GM18517 (cell line): ENCODE results near the gene OARD1.
A peak's percentile ranks its signal among the peaks of the same experiment; 100 is the strongest.
"Not testable (repeated sequence)": the region's sequence is repeated elsewhere in the genome, so short reads cannot be mapped to it uniquely, and the experiment has no call there.

Source experiments
- ATAC-seq: cut with Tn5 transposase; IDR thresholded peaks from one replicate; pipeline ENCODE4 v1.9.1; 2021; ENCODE audit warnings: mild to moderate bottlenecking, moderate library complexity; ENCODE audit not compliant: unreplicated experiment

The OARD1 gene, protein sequence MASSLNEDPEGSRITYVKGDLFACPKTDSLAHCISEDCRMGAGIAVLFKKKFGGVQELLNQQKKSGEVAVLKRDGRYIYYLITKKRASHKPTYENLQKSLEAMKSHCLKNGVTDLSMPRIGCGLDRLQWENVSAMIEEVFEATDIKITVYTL

GRCh38 chr6:41071923-41072835 lies at the start of gene OARD1:
OARD1 (minus strand) TSS chr6:41072356; CDS start chr6:41071634, 722 bp downstream.
- peak; percentile 60 for ATAC-seq

DNA sequence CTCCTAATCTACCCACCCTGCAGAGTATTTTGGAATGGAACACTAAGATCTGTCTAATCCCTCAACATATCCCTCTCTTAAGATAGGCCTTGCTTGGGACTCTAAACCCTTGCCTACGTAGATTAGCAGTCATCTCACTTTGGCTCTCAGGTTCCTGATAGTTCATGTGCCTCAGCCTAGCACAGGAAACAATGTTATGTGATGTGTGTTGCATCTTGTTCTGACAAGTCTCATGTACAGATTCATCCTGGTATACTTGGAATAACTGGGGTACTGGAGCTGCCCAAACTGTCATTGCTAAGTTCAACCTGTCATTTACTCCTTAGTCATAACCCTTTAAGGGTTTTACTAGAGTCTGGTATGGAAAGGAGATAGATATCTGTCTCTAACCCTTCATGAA lies 47.9 kb upstream of the OARD1 start:
- ATAC-seq, result no peak

DNA sequence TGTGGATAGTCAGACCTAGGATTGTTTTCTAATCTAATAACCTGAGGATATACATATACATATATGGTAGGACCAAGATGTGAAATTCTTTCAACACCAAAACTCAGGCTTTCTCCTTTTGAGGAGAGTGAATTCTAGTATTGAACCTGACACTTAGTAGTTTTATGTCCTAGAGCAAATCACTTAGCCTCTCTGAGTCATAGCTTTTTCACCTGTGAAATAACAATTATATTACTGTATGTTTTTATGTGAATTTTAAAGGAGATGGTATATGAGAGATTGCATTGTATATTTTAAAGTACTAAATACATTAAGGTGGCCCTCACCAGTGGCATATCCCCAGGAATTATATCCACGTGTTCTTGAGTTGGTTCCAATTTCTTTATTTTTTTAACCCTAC lies 47.4 kb upstream of the OARD1 start:
- no peak for ATAC-seq

DNA sequence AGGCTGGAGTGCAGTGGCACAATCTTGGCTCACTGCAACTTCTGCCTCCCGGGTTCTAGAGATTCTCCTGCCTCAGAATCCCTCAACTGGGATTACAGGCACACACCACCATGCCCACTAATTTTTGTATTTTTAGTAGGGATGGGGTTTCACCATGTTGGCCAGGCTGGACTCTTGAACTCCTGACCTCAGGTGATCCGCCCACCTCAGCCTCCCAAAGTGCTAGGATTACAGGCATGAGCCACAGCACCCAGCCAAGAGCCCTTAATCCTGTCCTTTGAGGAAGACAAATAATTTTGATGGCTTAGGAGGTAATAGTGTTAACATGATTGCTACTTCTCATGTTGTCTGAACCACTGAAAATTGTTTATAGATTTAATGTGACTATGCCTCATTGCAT lies 42.9 kb upstream of the OARD1 start:
- ATAC-seq, result not testable (repeated sequence)

- no peak for ATAC-seq
Measured at GRCh38 chr6:41111017-41111416, 38.9 kb upstream of the OARD1 start.

GRCh38 chr6:41103847-41104246 lies 31.7 kb upstream of the OARD1 start:
- ATAC-seq, result no peak

- ATAC-seq, result no peak
Measured at GRCh38 chr6:41100871-41101287, 28.7 kb upstream of the OARD1 start.

- ATAC-seq, result no peak
Measured at GRCh38 chr6:41098366-41098765, 26.2 kb upstream of the OARD1 start.

DNA sequence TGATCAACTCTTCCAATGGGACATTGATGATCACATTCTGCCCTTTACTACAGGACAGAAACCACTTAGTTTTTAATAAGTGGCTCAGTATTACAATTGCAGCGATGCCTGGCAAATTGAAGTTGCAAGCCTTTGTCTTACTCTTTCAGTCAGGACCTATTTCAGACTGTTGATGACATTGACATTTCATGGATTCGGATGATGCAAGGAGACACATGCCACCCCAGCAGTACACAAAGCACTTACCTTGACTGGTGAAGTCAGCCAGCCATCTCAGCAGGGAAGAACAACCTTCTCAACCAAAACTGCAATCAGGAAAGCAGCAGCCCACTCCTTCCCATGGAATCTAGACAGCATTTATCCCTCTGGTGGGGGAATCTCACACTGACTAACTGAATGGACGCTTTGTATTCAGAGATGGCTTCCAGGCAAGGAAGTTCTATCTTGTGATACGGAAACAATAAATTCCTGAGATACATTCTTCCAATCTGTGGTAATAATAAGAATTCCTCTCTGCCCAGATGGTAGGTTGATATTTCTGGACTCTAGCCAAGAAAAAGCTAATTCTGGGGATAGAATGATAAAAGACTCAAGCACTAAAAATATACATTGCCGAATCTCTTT lies 25.4 kb upstream of the OARD1 start:
- ATAC-seq, result no peak

DNA sequence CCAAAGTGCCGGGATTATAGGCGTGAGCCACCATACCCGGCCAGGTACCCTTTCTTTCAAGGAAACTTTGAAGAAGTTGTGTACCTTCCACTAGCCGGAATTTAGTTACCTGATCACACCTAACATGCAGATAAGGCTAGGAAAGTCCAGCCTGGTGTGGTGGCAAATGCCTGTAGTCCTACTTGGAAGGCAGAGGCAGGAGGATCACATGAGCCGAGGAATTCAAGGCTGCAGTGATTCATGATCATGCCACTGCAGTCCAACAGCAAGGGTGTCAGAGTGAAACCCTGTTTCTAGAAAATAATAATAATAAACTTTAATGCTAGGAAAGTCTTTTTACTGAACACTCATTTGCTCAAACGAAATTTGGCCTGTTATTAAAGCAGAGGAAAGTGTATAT lies 21.6 kb upstream of the OARD1 start:
- no peak for ATAC-seq

DNA sequence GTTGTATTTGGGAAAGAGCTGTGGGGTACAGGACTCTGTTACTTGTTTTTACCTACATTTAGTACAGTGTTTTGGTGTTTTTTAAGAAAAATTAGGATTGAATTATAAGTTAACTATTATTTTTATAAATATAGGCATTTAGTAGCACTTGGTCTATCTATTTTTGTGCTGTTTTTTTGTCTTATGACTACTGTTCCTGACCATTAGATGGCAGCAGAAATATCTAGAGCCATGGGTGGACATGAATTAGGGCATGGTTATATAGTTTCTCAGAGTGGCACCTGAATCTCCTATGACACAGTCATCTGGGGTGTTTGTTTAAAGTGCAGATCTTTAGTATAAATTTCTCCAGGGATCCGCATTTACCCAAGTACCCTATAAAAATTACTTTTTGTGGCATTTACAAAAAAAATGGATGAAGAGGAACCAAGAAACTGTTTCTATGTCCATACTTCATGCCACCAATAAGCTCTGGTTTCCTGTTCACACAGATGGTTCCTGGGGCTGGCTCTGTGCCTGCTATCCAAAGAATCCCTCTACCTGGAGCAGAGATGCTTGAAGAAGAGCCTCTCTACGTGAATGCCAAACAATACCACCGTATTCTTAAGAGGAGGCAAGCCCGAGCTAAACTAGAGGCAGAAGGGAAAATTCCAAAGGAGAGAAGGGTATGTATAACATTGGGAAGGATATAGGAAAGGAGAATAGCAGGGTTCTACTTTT lies 20.4 kb upstream of the OARD1 start:
- no peak for ATAC-seq

DNA sequence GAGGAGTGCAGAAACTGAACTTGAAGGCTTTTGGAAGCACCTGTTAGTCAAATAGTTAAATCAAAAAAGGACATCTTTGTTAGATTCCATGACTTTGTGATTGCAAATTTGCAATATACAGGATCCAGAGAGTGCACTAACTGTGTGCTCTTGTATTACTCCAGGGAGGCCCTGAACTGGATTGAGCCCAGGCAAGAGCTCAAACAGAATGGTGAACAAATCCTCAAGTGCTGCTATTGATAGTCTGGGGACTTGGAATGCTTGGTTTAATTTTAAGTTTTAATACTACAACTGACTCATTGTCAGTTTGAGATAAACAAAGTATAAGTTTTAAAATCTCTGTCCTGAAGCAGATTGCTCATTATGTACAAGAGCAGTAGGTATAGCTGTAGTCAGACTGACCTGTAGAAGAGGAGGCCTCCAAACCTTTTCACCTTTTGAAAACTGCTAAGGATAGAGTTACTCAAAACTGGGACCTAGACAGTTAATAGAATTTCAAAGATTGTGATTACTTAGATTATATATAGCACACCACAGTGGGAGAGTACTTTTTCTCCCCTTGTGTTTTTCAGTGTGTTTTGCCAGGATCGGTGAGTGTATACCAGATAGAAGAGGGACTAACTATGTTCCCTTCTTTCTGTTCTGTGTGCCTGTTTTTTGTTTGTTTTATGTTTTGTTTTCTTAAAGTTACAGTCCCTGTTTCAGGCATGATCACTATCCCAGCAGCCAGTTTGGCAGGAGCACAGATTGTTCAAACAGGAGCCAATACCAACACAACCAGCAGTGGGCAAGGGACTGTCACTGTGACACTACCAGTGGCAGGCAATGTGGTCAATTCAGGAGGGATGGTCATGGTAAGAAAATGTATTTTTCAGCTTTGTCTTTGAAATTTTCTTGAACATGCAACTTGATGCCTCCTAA lies 18.9 kb upstream of the OARD1 start:
- no peak for ATAC-seq

- no peak for ATAC-seq
Measured at GRCh38 chr6:41088451-41088850, 16.3 kb upstream of the OARD1 start.

GRCh38 chr6:41085182-41085581 lies 13.0 kb upstream of the OARD1 start:
- ATAC-seq, result no peak

DNA sequence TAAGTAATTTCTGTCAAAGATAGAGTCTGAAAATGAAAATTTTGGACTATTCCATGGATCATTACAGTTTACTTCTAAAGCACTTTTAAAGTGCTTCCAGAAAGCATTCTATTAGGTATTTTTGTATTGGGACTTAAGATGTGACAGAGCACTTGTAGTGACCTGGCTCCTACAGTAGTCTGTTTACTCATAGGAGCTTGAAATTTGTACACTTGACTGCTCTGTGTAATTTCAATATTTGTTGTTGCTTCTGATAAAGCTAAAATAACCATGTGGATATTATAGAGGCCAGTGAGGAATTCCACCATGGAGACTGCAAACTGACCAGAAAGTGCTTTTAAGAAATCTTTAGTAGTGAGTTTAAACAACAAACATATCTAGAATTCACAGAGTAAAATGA lies 10.9 kb upstream of the OARD1 start:
- ATAC-seq, result no peak

DNA sequence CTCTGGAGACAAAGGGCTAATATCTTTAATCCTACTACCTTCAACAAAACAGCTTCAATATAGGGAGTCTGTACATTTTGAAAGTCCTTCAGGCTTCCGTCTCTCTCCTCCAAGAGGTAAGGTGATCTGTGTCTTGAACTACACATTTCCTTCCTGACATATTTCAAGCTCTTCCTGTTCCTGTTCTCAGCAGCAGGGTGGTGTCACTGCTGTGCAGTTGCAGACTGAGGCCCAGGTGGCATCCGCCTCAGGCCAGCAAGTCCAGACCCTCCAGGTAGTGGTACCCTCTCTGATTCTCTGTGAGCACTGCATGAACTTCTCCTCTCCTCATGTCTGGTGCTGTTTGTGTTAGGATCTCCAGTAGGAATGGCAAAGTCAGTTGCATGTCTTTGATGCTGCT lies 8.5 kb upstream of the OARD1 start:
- ATAC-seq, result no peak

GRCh38 chr6:41079080-41079479 lies 6.9 kb upstream of the OARD1 start:
- ATAC-seq, result no peak

DNA sequence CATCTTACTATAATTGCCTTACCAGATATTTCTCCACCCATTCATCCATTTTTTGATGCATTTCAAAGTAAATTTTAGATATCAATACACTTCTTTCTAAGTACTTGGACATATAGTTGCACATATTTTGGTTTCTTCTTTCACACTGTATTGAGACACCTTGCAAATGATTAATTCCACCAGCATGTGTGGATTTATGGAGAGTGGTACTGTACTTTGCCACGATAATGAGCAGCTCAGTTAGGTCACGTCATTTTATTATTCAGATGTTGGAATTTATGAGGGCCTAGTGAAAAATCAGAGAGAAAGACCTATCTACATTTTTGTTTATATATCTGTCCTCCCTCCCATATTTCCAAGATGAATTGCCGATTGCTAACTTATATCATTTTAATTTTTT lies 5.9 kb upstream of the OARD1 start:
- no peak for ATAC-seq

DNA sequence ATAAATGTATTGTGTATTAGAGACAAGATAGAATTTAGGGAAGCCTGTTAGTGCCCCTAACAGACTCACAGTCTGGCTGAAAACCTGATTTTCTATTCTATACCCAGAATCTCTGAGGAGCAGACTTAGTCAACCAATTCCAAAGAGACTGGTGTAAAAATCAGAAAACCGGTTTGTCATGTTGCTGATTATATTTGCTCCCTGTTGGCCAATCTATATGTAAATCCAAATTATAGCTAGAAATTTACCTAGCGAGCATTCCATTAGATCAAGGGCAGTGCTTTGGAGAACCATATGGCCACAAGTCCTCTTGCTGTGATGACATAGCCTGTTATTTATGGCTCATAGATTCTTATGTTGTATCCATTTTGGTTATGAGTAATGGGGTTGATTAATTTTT lies 5.4 kb upstream of the OARD1 start:
- ATAC-seq, result no peak
